ENCODE data around the gene DNAJC11. TPM values are rescaled to one million over a fixed set of nuclear protein-coding genes. Genes with fewer than 3 reads are reported as not detected.

DNAJC11 gene
- total RNA-seq, 4 donors from 2014 or later: 62.9 to 119 (median 63.4) TPM

DNA sequence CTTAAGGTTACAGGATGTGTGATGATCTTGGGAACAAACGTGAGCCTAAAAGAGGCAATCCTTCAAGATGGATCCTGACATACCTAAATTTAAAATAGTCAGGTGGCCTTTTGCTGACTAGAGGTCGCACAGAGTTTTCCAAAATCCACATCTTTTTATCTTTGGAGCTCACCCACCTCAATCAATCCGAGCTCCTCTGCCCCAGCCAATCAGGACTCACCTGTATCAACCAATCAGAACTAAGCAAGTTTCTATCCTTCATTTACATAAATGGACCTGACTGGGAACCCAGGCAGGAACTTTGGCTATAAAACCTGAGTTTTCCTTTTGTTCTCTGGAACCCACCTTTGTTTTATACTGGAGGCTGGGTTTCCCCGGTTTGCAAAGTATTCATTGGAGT lies 16.2 kb downstream of the DNAJC11 start:
- no peak for DNase-seq
- Histone ChIP-seq H3K4me3 (no peak overlapping the region), H3K9me3 (no peaks in the 10 kb centered on the region), H3K4me1 (no peaks in the 10 kb centered on the region), H3K27me3 (no peaks in the 10 kb centered on the region), H3K36me3 (peaks cover 0 to 5% (median 0%) of the 10 kb centered on the region in 3 donors), H3K27ac (no peak overlapping the region)
- TF ChIP-seq, protein P1, sequence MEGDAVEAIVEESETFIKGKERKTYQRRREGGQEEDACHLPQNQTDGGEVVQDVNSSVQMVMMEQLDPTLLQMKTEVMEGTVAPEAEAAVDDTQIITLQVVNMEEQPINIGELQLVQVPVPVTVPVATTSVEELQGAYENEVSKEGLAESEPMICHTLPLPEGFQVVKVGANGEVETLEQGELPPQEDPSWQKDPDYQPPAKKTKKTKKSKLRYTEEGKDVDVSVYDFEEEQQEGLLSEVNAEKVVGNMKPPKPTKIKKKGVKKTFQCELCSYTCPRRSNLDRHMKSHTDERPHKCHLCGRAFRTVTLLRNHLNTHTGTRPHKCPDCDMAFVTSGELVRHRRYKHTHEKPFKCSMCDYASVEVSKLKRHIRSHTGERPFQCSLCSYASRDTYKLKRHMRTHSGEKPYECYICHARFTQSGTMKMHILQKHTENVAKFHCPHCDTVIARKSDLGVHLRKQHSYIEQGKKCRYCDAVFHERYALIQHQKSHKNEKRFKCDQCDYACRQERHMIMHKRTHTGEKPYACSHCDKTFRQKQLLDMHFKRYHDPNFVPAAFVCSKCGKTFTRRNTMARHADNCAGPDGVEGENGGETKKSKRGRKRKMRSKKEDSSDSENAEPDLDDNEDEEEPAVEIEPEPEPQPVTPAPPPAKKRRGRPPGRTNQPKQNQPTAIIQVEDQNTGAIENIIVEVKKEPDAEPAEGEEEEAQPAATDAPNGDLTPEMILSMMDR (IDR thresholded peaks at IDR 0.05): no peak
- TF ChIP-seq POLR2A (IDR thresholded peaks at IDR 0.05): no peak

DNA sequence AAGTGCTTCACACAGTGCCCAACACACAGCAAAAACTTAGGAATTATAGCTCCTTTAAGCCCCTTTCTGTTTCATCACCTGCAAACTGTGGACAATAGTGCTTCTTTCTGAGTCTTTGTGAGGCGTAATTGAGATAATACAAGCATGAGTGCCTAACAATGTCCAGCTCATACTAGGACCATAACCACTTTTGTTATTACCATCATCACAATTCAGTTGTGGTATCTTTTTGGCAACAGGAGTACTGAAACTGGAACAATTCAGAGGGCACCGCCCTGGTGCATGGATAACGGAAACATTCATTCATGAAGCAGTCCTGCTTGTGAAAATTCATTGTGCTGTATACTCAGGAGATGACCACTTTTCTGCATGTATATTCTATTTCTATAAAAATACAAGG lies 18.2 kb downstream of the DNAJC11 start:
- peaks cover 0 to 24% (median 0%) of the 10 kb centered on the region in 3 donors for H3K36me3 ChIP-seq
- H3K9me3 ChIP-seq: no peaks in the 10 kb centered on the region
- TF ChIP-seq POLR2A (IDR thresholded peaks at IDR 0.05): no peak
- TF ChIP-seq, protein P1 (IDR thresholded peaks at IDR 0.05): no peak
- no peak overlapping the region for H3K4me3 ChIP-seq
- no peak for DNase-seq
- no peaks in the 10 kb centered on the region for H3K4me1 ChIP-seq
- no peak overlapping the region for H3K27ac ChIP-seq
- no peaks in the 10 kb centered on the region for H3K27me3 ChIP-seq

DNA sequence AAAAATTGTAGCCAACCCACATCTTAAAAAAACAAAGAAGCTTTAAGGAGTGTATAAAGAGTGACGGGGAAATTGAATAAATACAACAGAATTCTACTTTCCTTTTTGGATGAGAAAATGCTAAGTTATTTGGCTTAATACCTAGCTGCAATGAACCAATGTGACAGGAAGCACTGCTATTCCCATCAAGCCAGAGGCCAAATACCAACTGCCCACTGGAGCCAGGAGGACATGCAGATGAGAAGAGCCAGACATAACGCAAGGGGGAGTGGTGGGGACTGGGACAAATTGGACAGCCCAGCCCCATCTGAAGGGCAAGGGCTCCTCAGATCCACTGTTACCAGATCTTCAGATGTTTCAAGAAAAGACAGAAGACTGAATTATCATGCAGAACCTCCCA lies 25.7 kb downstream of the DNAJC11 start:
- no peaks in the 10 kb centered on the region for H3K27me3 ChIP-seq
- H3K4me3 ChIP-seq: no peak overlapping the region
- H3K36me3 ChIP-seq: peaks cover 0 to 70% (median 0%) of the 10 kb centered on the region in 3 donors
- no peak overlapping the region for H3K27ac ChIP-seq
- no peaks in the 10 kb centered on the region for H3K4me1 ChIP-seq
- DNase-seq: no peak
- TF ChIP-seq POLR2A (IDR thresholded peaks at IDR 0.05): no peak
- TF ChIP-seq, protein P1 (IDR thresholded peaks at IDR 0.05): no peak
- no peaks in the 10 kb centered on the region for H3K9me3 ChIP-seq

DNA sequence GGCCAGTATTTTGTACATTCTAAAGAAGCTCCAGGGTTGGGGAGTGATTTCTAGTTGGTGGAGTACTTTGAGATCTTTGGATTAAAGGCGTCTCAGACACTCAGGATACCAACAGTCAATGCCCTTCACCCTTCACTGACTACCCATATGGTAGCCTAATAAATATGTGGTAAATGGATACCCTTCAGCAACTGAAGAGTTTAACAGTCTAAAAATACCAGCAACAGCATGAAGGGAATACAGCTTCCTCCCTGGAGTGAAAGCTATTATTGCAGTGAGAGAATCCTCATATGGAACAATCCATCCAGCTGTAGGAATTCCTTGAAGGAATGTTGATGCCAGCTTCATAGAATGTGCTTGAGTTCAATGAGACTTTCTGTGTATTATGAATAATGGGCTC lies 26.8 kb downstream of the DNAJC11 start:
- Histone ChIP-seq H3K27ac (no peak overlapping the region), H3K4me3 (no peak overlapping the region), H3K9me3 (no peaks in the 10 kb centered on the region), H3K4me1 (no peaks in the 10 kb centered on the region), H3K27me3 (no peaks in the 10 kb centered on the region), H3K36me3 (peaks cover 0 to 60% (median 0%) of the 10 kb centered on the region in 3 donors)
- DNase-seq: no peak
- no peak for TF ChIP-seq POLR2A (IDR thresholded peaks at IDR 0.05)
- TF ChIP-seq, protein P1 (IDR thresholded peaks at IDR 0.05): no peak

DNA sequence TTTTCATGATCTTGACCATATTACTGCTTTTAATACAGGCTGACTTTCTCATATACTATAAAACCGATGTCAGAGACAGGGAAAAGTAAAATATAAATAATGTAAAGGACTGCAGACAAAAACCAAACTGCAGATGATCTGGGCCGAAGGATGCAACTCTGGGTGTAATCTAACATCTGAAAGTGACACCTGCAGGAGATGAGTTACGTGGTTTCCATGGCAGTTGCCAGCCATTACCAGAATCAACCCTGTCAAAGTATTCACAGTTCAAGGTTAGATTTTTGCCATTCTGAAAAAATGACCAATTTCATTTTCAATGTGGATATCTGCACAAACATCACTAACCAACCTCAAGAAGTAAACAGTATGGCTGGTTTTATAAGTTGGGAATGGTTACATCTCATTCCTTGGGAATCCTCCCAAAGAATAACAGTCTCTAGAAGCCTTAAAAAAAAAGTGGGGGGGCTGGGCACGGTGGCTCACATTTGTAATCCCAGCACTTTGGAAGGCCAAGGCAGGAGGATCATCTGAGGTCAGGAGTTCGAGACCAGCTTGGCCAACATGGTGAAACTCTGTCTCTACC lies 27.7 kb downstream of the DNAJC11 start:
- no peaks in the 10 kb centered on the region for H3K4me1 ChIP-seq
- H3K36me3 ChIP-seq: peaks cover 0 to 51% (median 0%) of the 10 kb centered on the region in 3 donors

More for the DNA sequence above, 27.7 kb downstream of the DNAJC11 start:
- TF ChIP-seq, protein P1 (IDR thresholded peaks at IDR 0.05): no peak
- TF ChIP-seq POLR2A (IDR thresholded peaks at IDR 0.05): no peak
- no peaks in the 10 kb centered on the region for H3K9me3 ChIP-seq
- no peak for DNase-seq
- H3K27me3 ChIP-seq: no peaks in the 10 kb centered on the region
- no peak overlapping the region for H3K4me3 ChIP-seq
- H3K27ac ChIP-seq: no peak overlapping the region

All from Peyer's patch (tissue), 4 donors.